ENCODE results near the gene PXDN. TPM values are rescaled to one million over a fixed set of nuclear protein-coding genes. Genes with fewer than 3 reads are reported as not detected.
A peak's percentile ranks its signal among the peaks of the same experiment; 100 is the strongest.

Gene PXDN
- total RNA-seq, 1 experiment from 2014 or later = 0.13 TPM

GRCh38 chr2:1671916-1672315 lies 72.4 kb downstream of the PXDN start:
- no peak for DNase-seq (ENCODE audit: low spot score)

GRCh38 chr2:1670636-1671035 lies 73.7 kb downstream of the PXDN start:
- no peak for DNase-seq (ENCODE audit: low spot score)

- no peak for DNase-seq (ENCODE audit: low spot score)
These were observed 78.4 kb downstream of the PXDN start for GRCh38 chr2:1665761-1666505.

GRCh38 chr2:1664698-1665097 lies 79.6 kb downstream of the PXDN start:
- DNase-seq (ENCODE audit: low spot score) = no peak

- DNase-seq (ENCODE audit: low spot score) = no peak
These were observed 80.2 kb downstream of the PXDN start for GRCh38 chr2:1664076-1664605.

- no peak for DNase-seq (ENCODE audit: low spot score)
These were observed 80.7 kb downstream of the PXDN start for GRCh38 chr2:1663621-1664020.

GRCh38 chr2:1662606-1663180 lies 81.6 kb downstream of the PXDN start:
- DNase-seq (ENCODE audit: low spot score) = no peak

- no peak for DNase-seq (ENCODE audit: low spot score)
These were observed 82.3 kb downstream of the PXDN start for GRCh38 chr2:1661891-1662605.

GRCh38 chr2:1660656-1661640 lies 83.4 kb downstream of the PXDN start:
- no peak for DNase-seq (ENCODE audit: low spot score)

- no peak for DNase-seq (ENCODE audit: low spot score)
These were observed 84.3 kb downstream of the PXDN start for GRCh38 chr2:1659951-1660565.

GRCh38 chr2:1658394-1659151 lies 85.7 kb downstream of the PXDN start:
- DNase-seq (ENCODE audit: low spot score) = peak; percentile 19

GRCh38 chr2:1656961-1657841 lies 87.1 kb downstream of the PXDN start:
- DNase-seq (ENCODE audit: low spot score) = no peak

- DNase-seq (ENCODE audit: low spot score) = peak; percentile 26
These were observed 87.9 kb downstream of the PXDN start for GRCh38 chr2:1656326-1656960.

- no peak for DNase-seq (ENCODE audit: low spot score)
These were observed 88.9 kb downstream of the PXDN start for GRCh38 chr2:1655461-1655860.

- DNase-seq (ENCODE audit: low spot score) = no peak
These were observed 89.5 kb downstream of the PXDN start for GRCh38 chr2:1654696-1655374.

GRCh38 chr2:1653956-1654695 lies 90.2 kb downstream of the PXDN start:
- DNase-seq (ENCODE audit: low spot score) = no peak
